HEK293 (cell line): ENCODE results near the gene VPS51.

Experiments
- BCL11B ChIP-seq: fragments of 450-650 bp; formaldehyde crosslinking; IDR thresholded peaks from 2 replicates; pipeline ENCODE4 v1.5.1; 2016; ENCODE audit warnings: low read depth, missing biosample characterization, missing genetic modification characterization
- BCL6B ChIP-seq: fragments of 450-650 bp; formaldehyde crosslinking; IDR thresholded peaks from 2 replicates; pipeline ENCODE4 v1.5.1; 2017; ENCODE audit warnings: missing biosample characterization, missing genetic modification characterization
- GLIS1 ChIP-seq: fragments of 450-650 bp; formaldehyde crosslinking; IDR thresholded peaks from 2 replicates; pipeline ENCODE4 v1.5.1; 2016; ENCODE audit warnings: missing biosample characterization, missing genetic modification characterization
- MYNN ChIP-seq: fragments of 450-650 bp; formaldehyde crosslinking; IDR thresholded peaks from 2 replicates; pipeline ENCODE4 v1.5.1; 2016; ENCODE audit warnings: missing biosample characterization, missing genetic modification characterization, borderline replicate concordance
- MZF1 ChIP-seq: fragments of 450-650 bp; formaldehyde crosslinking; IDR thresholded peaks from 2 replicates; pipeline ENCODE4 v1.5.1; 2017; ENCODE audit warnings: missing biosample characterization, missing genetic modification characterization, borderline replicate concordance
- RBAK ChIP-seq: fragments of 450-650 bp; formaldehyde crosslinking; IDR thresholded peaks from 2 replicates; pipeline ENCODE4 v1.5.1; 2016; ENCODE audit warnings: missing biosample characterization, missing genetic modification characterization
- WT1 ChIP-seq: fragments of 450-650 bp; formaldehyde crosslinking; IDR thresholded peaks from 2 replicates; pipeline ENCODE4 v1.5.1; 2016; ENCODE audit warnings: missing biosample characterization, missing genetic modification characterization
- ZBTB48 ChIP-seq: fragments of 450-650 bp; formaldehyde crosslinking; IDR thresholded peaks from 2 replicates; pipeline ENCODE4 v1.5.1; 2016; ENCODE audit warnings: missing biosample characterization, missing genetic modification characterization
- ZEB2 ChIP-seq: fragments of 450-650 bp; formaldehyde crosslinking; IDR thresholded peaks from 2 replicates; pipeline ENCODE4 v1.5.1; 2016; ENCODE audit warnings: missing biosample characterization, missing genetic modification characterization
- ZFP3 ChIP-seq: fragments of 450-650 bp; formaldehyde crosslinking; IDR thresholded peaks from 2 replicates; pipeline ENCODE4 v1.5.1; 2016; ENCODE audit warnings: low read depth, missing biosample characterization, missing genetic modification characterization
- ZNF10 ChIP-seq: fragments of 450-650 bp; formaldehyde crosslinking; IDR thresholded peaks from 2 replicates; pipeline ENCODE4 v1.5.1; 2017; ENCODE audit warnings: missing biosample characterization, missing genetic modification characterization
- ZNF121 ChIP-seq: fragments of 450-650 bp; formaldehyde crosslinking; IDR thresholded peaks from 2 replicates; pipeline ENCODE4 v1.5.1; 2016; ENCODE audit warnings: missing biosample characterization, missing genetic modification characterization
- ZNF133 ChIP-seq: fragments of 450-650 bp; formaldehyde crosslinking; IDR thresholded peaks from 2 replicates; pipeline ENCODE4 v1.5.1; 2016; ENCODE audit warnings: missing biosample characterization, missing genetic modification characterization
- ZNF174 ChIP-seq: fragments of 450-650 bp; formaldehyde crosslinking; IDR thresholded peaks from 2 replicates; pipeline ENCODE4 v1.5.0; 2017; ENCODE audit warnings: missing biosample characterization, mild to moderate bottlenecking, missing genetic modification characterization
- ZNF175 ChIP-seq: fragments of 450-650 bp; formaldehyde crosslinking; IDR thresholded peaks from 2 replicates; pipeline ENCODE4 v1.5.1; 2016; ENCODE audit warnings: missing biosample characterization, missing genetic modification characterization
- ZNF18 ChIP-seq: fragments of 450-650 bp; formaldehyde crosslinking; IDR thresholded peaks from 2 replicates; pipeline ENCODE4 v1.5.1; 2016; ENCODE audit warnings: missing biosample characterization, missing genetic modification characterization
- ZNF23 ChIP-seq: fragments of 450-650 bp; formaldehyde crosslinking; IDR thresholded peaks from 2 replicates; pipeline ENCODE4 v1.5.1; 2016; ENCODE audit warnings: missing biosample characterization, missing genetic modification characterization, borderline replicate concordance
- ZNF26 ChIP-seq: fragments of 450-650 bp; formaldehyde crosslinking; IDR thresholded peaks from 2 replicates; pipeline ENCODE4 v1.5.1; 2016; ENCODE audit warnings: missing biosample characterization, missing genetic modification characterization
- ZNF324 ChIP-seq: fragments of 450-650 bp; formaldehyde crosslinking; IDR thresholded peaks from 2 replicates; pipeline ENCODE4 v1.5.1; 2016; ENCODE audit warnings: missing biosample characterization, missing genetic modification characterization
- ZNF391 ChIP-seq: fragments of 450-650 bp; formaldehyde crosslinking; IDR thresholded peaks from 2 replicates; pipeline ENCODE4 v1.5.1; 2016; ENCODE audit warnings: low read depth, missing biosample characterization, missing genetic modification characterization, borderline replicate concordance
- ZNF394 ChIP-seq: fragments of 450-650 bp; formaldehyde crosslinking; IDR thresholded peaks from 2 replicates; pipeline ENCODE4 v1.5.1; 2016; ENCODE audit warnings: missing biosample characterization, missing genetic modification characterization, mild to moderate bottlenecking, moderate library complexity, borderline replicate concordance
- ZNF404 ChIP-seq: fragments of 450-650 bp; formaldehyde crosslinking; IDR thresholded peaks from 2 replicates; pipeline ENCODE4 v1.5.1; 2017; ENCODE audit warnings: missing biosample characterization, missing genetic modification characterization
- ZNF513 ChIP-seq: fragments of 450-650 bp; IDR thresholded peaks from 2 replicates; pipeline ENCODE4 v1.5.1; 2018; ENCODE audit warnings: missing biosample characterization, missing genetic modification characterization
- ZNF514 ChIP-seq: fragments of 450-650 bp; formaldehyde crosslinking; IDR thresholded peaks from 2 replicates; pipeline ENCODE4 v1.5.1; 2016; ENCODE audit warnings: missing biosample characterization, missing genetic modification characterization
- ZNF544 ChIP-seq: fragments of 450-650 bp; formaldehyde crosslinking; IDR thresholded peaks from 2 replicates; pipeline ENCODE4 v1.5.0; 2017; ENCODE audit warnings: missing biosample characterization, missing genetic modification characterization
- ZNF596 ChIP-seq: fragments of 450-650 bp; IDR thresholded peaks from 2 replicates; pipeline ENCODE4 v1.5.0; 2018; ENCODE audit warnings: missing biosample characterization, mild to moderate bottlenecking, missing genetic modification characterization, moderate library complexity
- ZNF670 ChIP-seq: fragments of 450-650 bp; formaldehyde crosslinking; IDR thresholded peaks from 2 replicates; pipeline ENCODE4 v1.5.1; 2016; ENCODE audit warnings: missing biosample characterization, missing genetic modification characterization, low read depth
- ZNF701 ChIP-seq: fragments of 450-650 bp; formaldehyde crosslinking; IDR thresholded peaks from 2 replicates; pipeline ENCODE4 v1.5.1; 2016; ENCODE audit warnings: missing biosample characterization, missing genetic modification characterization
- ZNF707 ChIP-seq: fragments of 450-650 bp; formaldehyde crosslinking; IDR thresholded peaks from 2 replicates; pipeline ENCODE4 v1.5.1; 2016; ENCODE audit warnings: missing biosample characterization, missing genetic modification characterization
- ZNF747 ChIP-seq: fragments of 450-650 bp; formaldehyde crosslinking; IDR thresholded peaks from 2 replicates; pipeline ENCODE4 v1.5.1; 2016; ENCODE audit warnings: missing biosample characterization, missing genetic modification characterization
- ZNF785 ChIP-seq: fragments of 450-650 bp; formaldehyde crosslinking; IDR thresholded peaks from 2 replicates; pipeline ENCODE4 v1.5.1; 2016; ENCODE audit warnings: missing biosample characterization, missing genetic modification characterization
- ZNF791 ChIP-seq: fragments of 450-650 bp; formaldehyde crosslinking; IDR thresholded peaks from 2 replicates; pipeline ENCODE4 v1.5.1; 2016; ENCODE audit warnings: missing biosample characterization, missing genetic modification characterization
- ZNF792 ChIP-seq: fragments of 450-650 bp; formaldehyde crosslinking; IDR thresholded peaks from 2 replicates; pipeline ENCODE4 v1.5.1; 2016; ENCODE audit warnings: missing biosample characterization, missing genetic modification characterization
- ZSCAN5A ChIP-seq: fragments of 450-650 bp; formaldehyde crosslinking; IDR thresholded peaks from 2 replicates; pipeline ENCODE4 v1.5.1; 2016; ENCODE audit warnings: missing biosample characterization, missing genetic modification characterization

Gene VPS51

GRCh38 chr11:65102142-65103095 is 6.4 kb downstream of the VPS51 start (continued):
- TF ChIP-seq ZNF701 (tag by site-specific recombination) = no peak
- no peak for TF ChIP-seq ZNF513 (tag by site-specific recombination)
- no peak for TF ChIP-seq ZNF391 (tag by site-specific recombination)
- no peak for TF ChIP-seq ZNF26
- TF ChIP-seq ZNF791 (tag by site-specific recombination) = no peak
- no peak for TF ChIP-seq ZNF23 (tag by site-specific recombination)
- no peak for TF ChIP-seq ZNF394
- TF ChIP-seq WT1 = no peak
- TF ChIP-seq MZF1 (tag by site-specific recombination) = no peak
- peak; percentile 66; the same call in 1 of the 2 replicates for TF ChIP-seq BCL11B (tag by site-specific recombination)
- TF ChIP-seq ZNF707 (tag by site-specific recombination) = no peak
- no peak for TF ChIP-seq ZNF133 (tag by site-specific recombination)
- TF ChIP-seq ZNF596 = no peak
- no peak for TF ChIP-seq ZFP3 (tag by site-specific recombination)
- TF ChIP-seq GLIS1 (tag by site-specific recombination) = peak; percentile 85
- TF ChIP-seq ZNF174 (tag by site-specific recombination) = no peak
- TF ChIP-seq ZNF10 (tag by site-specific recombination) = peak; percentile 73
- no peak for TF ChIP-seq RBAK (tag by site-specific recombination)
- no peak for TF ChIP-seq ZNF175
- peak; percentile 58; the same call in 1 of the 2 replicates for TF ChIP-seq ZBTB48 (tag by site-specific recombination)
- TF ChIP-seq ZNF514 (tag by site-specific recombination) = no peak
- no peak for TF ChIP-seq ZNF792 (tag by site-specific recombination)
- no peak for TF ChIP-seq MYNN (tag by site-specific recombination)
- peak; percentile 79; the same call in 1 of the 2 replicates for TF ChIP-seq ZNF121 (tag by site-specific recombination)
- no peak for TF ChIP-seq ZNF544
- no peak for TF ChIP-seq BCL6B (tag by site-specific recombination)
- TF ChIP-seq ZNF747 = no peak
- TF ChIP-seq ZNF324 (tag by site-specific recombination) = no peak
- TF ChIP-seq ZNF670 (tag by site-specific recombination) = no peak
- TF ChIP-seq ZNF404 = no peak
- TF ChIP-seq ZSCAN5A (tag by site-specific recombination) = no peak
- TF ChIP-seq ZEB2 (tag by site-specific recombination) = peak; percentile 88
- no peak for TF ChIP-seq ZNF18 (tag by site-specific recombination)
- no peak for TF ChIP-seq ZNF785 (tag by site-specific recombination)
